GM21526 (cell line): ENCODE measurements around the gene OR3A2.
"Not testable (repeated sequence)": the region's sequence is repeated elsewhere in the genome, so short reads cannot be mapped to it uniquely, and the experiment has no call there.

ENCODE experiments used
- ATAC-seq: cut with Tn5 transposase; IDR thresholded peaks from one replicate; pipeline ENCODE4 v1.9.1; 2021; ENCODE audit warnings: moderate library complexity; ENCODE audit not compliant: unreplicated experiment, low FRiP score

The OR3A2 gene

GRCh38 chr17:3295632-3296031 lies 90.5 kb downstream of the OR3A2 start:
- no peak for ATAC-seq

GRCh38 chr17:3293548-3293947 lies 92.6 kb downstream of the OR3A2 start:
- ATAC-seq, result not testable (repeated sequence)

GRCh38 chr17:3282901-3283300 lies 103.2 kb downstream of the OR3A2 start:
- ATAC-seq, result no peak

GRCh38 chr17:3276126-3276525 lies 110.0 kb downstream of the OR3A2 start:
- no peak for ATAC-seq

GRCh38 chr17:3271072-3271848 lies 114.8 kb downstream of the OR3A2 start:
- ATAC-seq, result no peak

GRCh38 chr17:3260600-3260999 lies 125.5 kb downstream of the OR3A2 start:
- ATAC-seq, result no peak

- ATAC-seq, result no peak
These were observed 125.9 kb downstream of the OR3A2 start for GRCh38 chr17:3260163-3260562.

GRCh38 chr17:3256575-3256974 lies 129.5 kb downstream of the OR3A2 start:
- no peak for ATAC-seq

GRCh38 chr17:3249013-3249412 lies 137.1 kb downstream of the OR3A2 start:
- ATAC-seq, result not testable (repeated sequence)

- not testable (repeated sequence) for ATAC-seq
These were observed 141.3 kb downstream of the OR3A2 start for GRCh38 chr17:3244841-3245240.

- ATAC-seq, result not testable (repeated sequence)
These were observed 145.1 kb downstream of the OR3A2 start for GRCh38 chr17:3241044-3241443.

- not testable (repeated sequence) for ATAC-seq
These were observed 147.4 kb downstream of the OR3A2 start for GRCh38 chr17:3238685-3239084.

GRCh38 chr17:3232300-3232699 lies 153.8 kb downstream of the OR3A2 start:
- ATAC-seq, result not testable (repeated sequence)
